Measurements from ENCODE around the gene KRTCAP3. TPM values are rescaled to one million over a fixed set of nuclear protein-coding genes. Genes with fewer than 3 reads are reported as not detected.
A peak's percentile ranks its signal among the peaks of the same experiment; 100 is the strongest.

The KRTCAP3 gene
- total and polyA plus RNA-seq, 2 of the 8 experiments (the other 6 are each of a cell fraction or from before 2014, with no cell fraction given) = 55.4 to 72.5 TPM

- TF ChIP-seq CHD7 (IDR thresholded peaks at IDR 0.05; ENCODE audit: insufficient replicate concordance, low read length) (no peak), MAFK (IDR thresholded peaks at IDR 0.05; ENCODE audit: low read depth, low read length) (no peak), SIX5 (IDR thresholded peaks at IDR 0.05; ENCODE audit: low read depth, low read length) (no peak), KDM5A (IDR thresholded peaks at IDR 0.05; ENCODE audit: low read length) (no peak), FOSL1 (IDR thresholded peaks at IDR 0.05; ENCODE audit: insufficient read depth, low read depth, low read length) (no peak), HDAC6 (IDR thresholded peaks at IDR 0.05; ENCODE audit: low read depth, low read length) (no peak), SIN3A (conservative IDR thresholded peaks at IDR 0.05 in 1 of 2, IDR thresholded peaks at IDR 0.05 in 1 of 2; ENCODE audit: low read depth in 1 of 2, low read length in 2 of 2) (peak in 1 of 2 experiments; percentile 82; a peak in 2 of 4 replicates), USF2 (IDR thresholded peaks at IDR 0.05; ENCODE audit: low read length) (peak; percentile 46; the same call in 1 of the 2 replicates)
Observed at GRCh38 chr2:27441958-27442919, at the start of gene KRTCAP3 (continued).
